Measurements from ENCODE around the gene MYO7B.
"Not testable (repeated sequence)": the region's sequence is repeated elsewhere in the genome, so short reads cannot be mapped to it uniquely, and the experiment has no call there.

MYO7B gene

DNA sequence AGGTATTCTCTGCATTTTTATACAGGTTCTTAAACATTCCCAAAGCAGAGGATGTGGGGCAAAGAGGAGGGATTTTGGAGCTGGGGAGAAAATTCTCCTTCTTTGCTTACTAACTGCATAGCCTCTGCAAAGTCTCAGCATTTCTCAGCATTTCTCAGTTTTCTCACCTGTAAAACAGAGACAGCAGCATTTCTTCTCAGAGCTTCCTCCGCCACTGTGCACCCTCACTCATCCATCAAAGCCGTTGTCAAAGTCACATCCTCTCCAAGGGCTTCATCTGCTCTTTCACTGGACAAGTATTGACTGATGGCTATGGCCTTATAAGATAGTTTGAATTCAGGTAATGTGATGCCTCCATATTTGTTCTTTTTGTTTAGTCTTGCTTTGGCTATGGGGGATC lies 17.4 kb downstream of the MYO7B start:
- no peak for DNase-seq

DNA sequence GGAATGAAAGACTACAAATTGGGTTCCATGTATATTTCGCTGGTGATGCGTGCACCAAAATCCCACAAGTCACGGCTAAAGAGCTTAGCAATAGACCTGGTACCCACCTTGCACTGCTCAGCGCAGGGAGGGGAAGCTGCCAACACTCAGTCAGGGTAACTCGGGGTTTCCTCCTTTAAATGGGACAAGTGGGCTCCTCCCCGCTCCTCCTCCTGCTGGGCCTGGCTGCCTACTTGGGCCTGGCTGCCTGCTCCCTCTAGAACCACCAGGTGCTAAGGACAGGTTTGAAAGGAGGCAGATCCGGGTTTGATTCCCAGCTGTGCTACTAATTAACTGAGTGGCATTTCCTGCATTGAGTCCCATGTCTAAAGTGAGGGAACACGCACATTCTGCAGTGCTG lies 23.4 kb downstream of the MYO7B start:
- no peak for DNase-seq

DNA sequence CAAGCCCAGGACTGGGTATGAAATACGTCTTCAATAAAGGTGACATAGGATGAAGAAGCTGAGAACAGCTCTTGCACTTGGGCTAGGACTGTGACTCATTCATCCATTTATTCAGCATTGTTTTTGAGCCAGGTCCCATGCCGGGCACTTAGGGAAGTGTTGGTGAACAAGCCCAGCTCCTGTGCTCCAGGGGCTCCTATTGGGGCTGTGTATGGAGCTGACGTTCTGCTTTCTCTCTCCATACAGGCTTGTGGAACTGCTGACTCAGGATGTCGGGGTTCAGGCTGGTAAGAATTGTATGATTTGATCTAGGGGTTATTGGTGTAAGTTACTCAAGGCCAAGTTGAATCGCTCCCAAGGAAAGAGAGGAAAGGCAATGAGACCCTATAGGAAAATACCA lies 24.0 kb downstream of the MYO7B start:
- DNase-seq, result no peak

DNA sequence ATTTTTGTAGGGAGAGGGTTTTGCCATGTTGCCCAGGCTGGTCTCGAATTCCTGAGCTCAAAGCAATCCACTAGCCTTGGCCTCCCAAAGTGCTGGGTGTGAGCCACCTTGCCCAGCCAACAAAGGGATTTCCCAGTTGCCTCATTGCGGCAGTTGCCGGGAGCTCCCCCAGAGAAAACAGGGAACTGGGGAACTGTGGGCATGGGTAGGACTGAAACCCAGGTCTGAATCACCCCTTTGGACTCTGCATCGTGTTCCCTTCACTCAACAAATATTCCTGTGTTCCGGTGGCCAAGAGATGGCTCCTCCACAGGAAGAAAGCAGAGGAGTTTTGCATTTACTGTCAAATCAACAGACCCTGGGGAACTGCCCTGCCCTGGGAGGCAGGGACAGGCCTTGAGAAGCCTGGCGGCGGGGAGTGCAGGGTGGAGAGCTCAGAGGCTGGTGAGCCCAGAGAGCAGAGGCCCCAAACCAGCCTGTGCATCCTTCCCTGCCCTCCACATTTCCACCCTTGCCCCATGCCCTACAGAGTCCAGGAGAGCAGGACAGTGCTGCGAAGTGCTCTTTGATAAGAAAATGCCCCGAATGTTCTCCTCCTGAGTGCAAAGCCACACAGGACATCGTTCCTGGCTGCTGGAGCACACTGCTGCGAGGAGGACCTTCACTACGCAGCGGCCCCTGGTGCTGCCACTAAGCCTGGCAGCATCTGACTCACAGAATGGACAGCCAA lies 24.9 kb downstream of the MYO7B start:
- no peak for DNase-seq

DNA sequence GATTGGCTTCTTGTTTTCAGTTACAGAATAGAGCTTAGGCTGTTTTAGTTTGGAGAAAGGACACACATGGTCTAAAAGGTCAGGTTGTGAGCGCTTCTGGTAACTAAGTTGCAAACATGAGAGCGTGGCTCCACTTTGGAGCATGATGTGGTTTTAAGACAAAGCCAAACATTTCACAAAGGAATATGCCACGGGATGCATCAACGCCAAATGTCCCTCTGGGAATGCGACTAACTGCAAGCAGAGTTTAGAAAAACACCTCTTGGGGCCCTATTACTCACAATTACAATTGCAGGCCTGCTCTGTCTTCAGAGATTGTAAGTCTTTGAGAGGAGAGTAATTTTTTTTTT lies 25.4 kb downstream of the MYO7B start:
- no peak for DNase-seq

DNA sequence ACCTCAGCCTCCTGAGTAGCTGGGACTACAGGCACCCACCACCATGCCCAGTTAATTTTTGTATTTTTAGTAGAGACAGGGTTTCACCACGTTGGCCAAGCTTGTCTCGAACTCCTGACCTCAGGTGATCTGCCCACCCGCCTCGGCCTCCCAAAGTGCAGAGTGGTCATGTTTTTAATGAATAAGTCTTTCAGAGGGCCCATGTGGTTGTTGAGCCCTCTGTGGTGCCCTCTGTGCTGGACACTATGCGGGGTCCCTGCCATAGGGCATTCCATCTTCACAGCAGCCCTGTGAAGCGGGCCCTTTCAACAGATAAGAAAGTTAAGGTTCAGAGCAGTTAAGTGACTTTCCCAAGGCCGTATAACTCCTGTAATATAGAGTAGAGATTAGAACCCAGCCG lies 25.9 kb downstream of the MYO7B start:
- DNase-seq, result no peak

DNA sequence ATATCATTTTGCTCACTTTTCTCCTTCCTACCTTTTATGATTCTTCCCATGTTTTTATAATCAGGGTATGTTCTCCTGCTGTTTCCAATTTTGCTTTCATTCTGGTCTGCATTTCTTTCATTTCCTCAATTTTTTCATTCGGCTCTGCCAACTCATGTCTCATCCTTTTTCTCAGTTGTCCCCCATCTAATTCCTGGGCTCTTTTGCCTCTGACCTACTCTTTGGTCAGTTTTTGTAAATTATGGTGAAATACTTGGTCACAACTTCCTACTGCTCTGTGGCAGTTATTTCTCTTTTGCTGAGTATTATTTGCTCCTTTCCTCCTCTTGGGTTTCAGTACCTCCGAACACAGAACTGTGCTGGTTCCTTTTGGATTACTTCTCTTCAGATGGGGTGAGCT lies 27.5 kb downstream of the MYO7B start:
- no peak for DNase-seq

DNA sequence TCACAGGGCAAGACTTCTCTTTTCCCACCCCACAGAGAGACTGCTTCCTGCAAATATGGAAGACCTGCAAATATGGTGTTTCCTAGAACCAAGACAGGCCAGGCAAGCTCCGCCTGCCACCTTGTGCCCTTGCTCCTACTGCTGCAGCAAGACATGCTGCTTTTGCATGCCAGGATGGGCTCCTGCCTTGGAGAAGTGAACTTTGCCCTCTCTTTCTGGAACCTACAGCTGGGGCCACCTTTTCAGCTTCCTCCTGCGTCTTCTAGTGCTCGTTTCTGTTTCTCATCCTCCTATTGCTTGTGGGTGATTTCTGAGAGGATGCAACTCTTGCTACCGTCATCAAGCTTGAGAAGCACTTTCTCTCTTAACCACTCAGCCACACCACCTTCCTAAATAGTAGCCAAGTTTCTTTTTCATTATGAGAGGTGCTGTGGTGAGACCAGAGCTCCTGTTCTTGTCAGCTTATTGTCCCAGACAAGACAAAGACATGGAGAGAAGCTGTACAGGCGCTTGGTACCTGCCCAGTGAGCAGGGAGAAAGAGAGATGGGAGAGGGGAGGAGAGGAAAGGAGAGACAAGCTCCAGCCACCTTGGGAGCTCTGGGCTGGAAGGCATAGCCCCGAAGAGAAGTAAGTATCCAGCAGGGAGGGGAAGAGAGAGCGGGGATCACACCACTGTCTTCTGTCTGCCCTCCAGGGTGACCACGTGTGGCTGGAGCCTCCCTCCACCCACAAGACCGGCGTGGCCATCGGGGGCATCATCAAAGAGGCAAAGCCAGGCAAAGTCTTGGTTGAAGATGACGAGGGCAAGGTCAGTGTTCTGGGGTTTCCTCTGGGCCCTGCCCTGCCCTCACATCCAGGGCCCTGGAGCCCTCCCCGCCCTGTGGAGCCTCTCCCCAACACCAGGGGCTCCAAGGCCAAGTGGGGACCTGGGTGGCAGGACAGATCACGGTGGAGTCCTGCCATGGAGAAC lies 28.3 kb downstream of the MYO7B start:
- no peak for DNase-seq

DNA sequence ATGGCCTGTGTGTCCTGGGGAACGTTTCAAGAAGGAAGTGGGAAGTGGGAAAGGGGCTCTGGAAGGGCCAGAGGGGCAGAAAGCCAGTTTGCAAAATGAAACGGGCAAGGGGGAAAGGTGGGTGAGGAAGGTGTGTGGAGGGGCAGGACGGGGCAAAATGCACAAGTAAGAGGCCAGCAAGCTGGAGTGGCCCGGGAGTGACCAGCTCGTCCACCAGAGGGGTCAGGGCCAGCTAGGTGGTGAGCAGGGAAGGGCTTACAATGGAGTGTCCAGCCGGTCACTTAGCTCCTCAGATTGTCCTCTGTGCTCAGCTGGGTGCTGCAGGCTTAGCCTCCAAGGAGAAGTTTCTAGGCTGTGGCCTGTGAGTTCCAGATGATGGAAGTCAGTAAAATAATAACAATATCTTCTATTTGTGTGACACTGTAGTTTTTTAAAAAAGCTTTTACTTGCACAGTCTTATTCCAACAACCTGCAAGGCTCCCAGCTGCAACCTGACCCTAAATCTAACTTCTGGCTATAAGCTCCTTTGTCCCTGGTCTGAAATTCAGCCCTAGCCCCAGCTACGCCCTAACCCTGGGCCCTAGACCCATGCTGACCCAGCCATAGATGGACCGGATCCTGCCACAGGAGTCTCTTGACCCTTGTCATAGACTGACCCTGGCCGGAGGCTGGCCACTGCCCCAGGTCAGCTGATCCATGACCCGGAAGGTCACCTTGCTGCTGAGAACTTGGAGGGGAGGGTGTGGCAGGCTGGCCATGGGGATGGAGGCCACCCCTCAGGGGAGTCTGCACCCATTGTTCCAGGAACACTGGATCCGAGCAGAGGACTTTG lies 29.2 kb downstream of the MYO7B start:
- DNase-seq, result no peak

DNA sequence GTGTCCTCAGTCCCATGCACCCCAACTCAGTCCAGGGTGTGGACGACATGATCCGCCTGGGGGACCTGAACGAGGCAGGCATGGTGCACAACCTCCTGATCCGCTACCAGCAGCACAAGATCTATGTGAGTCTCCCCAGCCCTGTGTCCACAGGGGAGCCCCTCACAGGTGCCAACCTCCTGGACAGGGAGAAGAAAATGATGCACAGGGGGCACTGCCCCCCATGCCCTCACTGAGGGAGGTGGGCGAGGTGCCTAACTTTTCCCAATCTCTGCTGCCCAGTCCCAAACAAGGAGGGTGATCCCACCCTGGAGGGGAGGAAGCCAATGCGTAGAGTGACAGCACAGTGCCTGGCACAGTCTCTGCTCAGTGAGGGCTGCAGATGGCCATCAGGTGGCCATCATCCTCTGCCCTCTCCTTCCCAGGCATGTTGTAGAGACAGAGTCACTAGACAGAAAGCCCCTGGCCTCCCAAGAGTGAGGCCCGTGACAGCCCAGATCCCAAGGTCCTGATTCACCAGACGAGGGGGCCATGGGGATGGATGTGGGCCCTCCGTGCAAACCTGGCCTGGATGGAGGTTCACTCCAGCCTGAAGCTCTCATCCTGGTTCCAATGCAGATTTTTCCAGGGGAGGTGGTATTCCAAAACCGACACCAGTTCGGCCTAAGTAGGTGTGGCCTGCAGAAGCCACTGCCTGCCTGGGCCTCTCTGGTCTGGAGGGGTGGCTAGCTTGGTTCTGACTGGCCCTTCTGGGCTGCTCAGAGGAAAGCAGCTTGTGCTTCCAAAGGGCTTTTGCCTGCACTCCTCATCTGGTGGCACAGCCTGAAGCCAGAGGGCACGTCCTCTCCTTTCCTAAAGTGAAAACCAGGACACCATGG lies 30.0 kb downstream of the MYO7B start:
- DNase-seq, result no peak

DNA sequence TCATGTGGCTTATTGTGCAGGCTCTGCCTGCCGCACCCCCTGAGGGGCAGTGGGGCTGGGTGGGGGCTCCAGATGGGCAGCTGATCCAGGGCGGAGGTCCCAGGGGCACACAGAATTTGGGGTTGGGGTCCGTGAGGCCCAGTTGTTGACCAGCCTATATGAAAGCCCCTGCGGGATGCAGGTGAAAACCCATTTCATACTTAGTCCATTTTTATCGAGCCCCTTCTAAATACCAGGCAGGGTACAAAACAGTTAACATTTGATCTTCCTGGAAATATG lies 30.6 kb downstream of the MYO7B start:
- no peak for DNase-seq

DNA sequence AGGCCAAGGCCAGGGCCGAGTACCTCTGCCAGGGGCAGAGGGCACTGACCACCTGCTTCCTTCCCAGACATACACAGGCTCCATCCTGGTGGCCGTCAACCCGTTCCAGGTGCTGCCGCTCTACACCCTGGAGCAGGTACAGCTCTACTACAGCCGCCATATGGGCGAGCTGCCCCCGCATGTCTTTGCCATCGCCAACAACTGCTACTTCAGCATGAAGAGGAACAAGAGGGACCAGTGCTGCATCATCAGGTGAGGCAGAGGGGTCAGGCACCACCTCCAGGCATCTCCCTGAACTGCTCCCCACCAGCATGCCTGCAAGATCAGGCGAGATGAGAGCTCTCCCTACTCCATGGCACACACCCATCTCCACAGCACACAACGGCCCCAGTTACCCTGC lies 31.1 kb downstream of the MYO7B start:
- DNase-seq, result no peak

DNA sequence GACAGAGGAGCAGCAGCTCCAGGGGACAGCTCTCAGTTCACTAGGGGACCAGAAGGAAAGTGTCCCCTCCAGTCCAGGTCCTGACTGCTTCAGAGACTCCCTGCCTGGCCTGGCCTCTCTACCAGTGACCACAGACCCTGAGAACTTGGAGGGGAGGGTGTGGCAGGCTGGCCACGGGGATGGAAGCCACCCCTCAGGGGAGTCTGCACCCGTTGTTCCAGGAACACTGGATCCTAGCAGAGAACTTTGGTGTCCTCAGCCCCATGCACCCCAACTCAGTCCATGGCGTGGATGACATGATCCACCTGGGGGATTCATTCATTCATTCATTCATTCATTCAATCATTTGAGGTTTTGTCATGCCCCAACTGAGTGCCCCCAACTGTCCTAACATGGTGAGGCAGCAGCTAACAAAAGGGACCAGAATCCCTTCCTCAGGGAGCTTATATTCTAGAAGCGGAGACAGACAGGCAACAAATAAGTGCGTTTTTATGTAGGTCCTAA lies 31.9 kb downstream of the MYO7B start:
- DNase-seq, result no peak

DNA sequence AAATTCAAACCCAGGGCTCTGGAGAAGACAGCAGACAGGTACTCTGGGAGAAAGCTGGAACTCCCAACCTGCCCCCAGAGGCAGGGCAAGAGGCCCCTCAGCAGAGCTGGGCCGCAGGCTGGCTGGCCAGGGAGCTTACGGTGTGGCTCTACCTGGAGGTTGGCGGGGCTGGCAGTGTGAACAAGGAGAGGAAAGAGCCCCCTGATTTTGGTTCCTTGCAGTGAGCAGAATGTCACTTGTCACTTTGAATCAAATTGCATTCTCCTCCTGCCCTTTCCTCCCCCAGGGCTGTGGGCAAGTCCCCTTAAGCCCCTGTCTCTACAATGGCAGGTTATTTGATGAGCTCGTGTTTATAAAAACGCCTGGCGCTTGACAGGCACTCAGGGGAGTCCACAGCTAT lies 32.6 kb downstream of the MYO7B start:
- DNase-seq, result no peak

DNA sequence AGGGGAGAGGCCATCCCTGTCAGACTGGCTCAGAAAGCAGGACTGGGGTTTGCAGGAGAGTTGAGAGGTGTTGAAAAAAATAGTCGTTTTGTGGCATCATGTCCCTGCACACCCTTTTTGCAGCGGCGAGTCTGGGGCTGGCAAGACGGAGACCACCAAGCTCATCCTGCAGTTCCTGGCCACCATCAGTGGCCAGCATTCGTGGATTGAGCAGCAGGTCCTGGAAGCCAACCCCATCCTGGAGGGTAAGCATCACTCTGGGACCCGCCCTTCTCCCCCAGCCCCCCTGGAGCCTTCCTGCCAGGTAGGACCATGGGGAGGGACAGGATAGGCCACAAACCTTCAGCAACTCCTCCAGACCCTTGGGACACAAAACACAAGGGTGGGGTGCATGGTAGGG lies 34.2 kb downstream of the MYO7B start:
- DNase-seq, result no peak

DNA sequence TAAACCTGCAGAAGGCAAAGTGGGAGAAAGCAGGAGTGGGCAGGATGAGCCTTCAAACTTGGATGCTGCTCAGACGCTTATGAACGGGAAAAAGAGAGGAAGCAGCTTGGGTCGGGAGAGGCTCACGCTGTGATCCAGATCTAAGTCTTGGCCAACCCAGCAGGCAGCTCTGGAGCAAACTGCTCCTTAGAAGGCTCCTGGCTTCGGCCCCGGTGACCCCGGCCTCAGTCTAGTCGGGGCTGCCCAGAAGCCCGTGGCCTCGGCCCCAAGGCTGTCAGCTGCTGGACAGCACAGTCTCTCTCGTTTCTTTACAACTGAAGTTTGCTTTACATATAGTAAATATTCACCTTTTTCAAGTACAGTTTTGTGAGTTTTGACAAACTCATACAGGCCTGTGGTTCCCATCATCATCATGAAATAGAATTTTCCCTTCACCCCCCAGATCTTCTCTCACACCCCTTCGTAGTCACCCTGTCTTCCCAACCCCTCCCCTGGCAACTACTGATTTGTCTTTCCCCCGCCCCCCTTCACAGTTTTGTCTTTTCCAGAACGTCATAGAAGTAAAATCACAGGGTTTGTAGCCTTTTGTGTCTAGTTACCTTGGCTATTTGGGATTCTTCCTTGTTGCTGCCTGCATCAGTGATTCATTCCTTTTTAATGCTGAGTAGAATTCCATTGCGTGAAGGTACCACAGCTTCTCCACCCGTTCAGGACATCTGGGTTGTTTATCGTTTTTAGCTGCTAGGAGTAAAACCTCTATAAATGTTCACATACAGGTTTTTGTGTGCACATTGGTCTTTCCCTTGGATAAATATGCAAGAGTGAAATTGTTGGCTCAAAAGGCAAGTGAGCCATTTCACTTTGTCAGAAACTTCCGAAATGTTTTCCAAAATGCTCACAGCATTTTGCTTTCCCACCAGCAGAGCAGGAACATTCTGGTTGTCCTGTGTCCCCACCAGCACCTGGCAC lies 35.1 kb downstream of the MYO7B start:
- DNase-seq, result no peak

DNA sequence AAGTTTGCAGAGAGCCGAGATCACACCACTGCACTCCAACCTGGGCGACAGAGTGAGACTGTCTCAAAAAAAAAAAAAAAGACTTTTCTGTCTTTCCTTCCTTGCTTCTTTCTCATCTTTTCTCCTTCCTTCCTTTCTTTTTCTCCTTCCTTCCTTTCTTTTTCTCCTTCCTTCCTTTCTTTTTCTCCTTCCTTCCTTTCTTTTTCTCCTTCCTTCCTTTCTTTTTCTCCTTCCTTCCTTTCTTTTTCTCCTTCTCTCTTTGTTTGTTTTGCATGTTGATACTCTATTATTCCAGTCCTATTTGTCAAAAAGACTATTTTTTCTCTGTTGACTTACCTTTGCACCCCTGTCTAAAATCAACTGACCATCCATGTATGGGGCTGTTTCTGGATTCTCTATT lies 36.9 kb downstream of the MYO7B start:
- not testable (repeated sequence) for DNase-seq

DNA sequence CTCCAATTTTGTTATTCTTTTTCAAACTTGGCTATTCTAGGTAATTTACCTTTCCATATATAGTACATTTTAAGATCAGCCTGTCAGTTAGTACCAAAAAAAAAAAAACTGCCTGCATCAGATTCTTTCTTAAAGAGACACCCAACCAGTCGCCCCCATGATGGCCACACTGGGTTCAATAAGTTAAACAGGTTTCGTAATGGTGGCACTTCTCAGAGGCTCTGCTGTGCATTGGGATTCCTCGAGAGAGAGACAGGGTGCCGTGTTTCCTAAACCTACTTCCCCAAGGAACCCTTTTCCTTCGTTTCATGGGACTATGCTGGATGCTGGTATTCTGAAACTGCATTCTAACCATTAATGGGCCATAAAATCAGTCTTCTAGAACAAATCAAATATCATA lies 37.4 kb downstream of the MYO7B start:
- DNase-seq, result no peak

DNA sequence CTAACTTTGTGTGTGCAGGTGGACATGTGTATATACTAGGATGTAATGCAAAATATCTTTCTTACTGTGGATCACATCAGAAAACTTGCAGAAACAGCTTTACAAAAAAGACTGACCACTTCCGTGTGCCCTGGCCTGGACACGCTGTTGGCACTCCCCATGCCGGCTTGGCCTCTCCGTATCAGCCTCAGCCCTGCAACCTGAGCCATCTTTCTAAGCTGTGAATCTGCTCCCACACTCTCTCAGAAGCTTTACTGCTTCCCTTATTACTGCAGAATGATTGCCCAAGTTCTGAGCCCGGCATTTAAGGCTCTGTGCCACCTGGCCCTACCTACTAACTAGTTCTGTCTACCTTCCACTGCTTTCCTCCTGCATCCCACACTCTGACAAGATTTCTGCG lies 37.8 kb downstream of the MYO7B start:
- no peak for DNase-seq

DNA sequence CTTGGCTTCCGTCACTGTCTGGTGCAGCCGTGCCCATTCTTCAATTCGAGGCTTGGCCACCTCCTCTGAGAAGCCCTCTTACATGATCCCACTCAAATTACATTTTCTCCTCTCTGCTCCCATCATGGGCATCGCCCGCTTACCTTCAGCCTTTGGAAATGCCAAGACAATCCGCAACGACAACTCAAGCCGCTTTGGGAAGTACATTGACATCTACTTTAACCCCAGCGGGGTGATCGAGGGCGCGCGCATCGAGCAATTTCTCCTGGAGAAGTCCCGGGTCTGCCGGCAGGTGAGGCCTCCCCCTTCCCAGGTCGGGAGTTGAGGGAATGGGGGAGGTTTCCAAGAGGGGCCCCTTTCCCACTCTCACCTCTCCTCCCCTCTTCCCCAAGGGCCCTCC lies 38.3 kb downstream of the MYO7B start:
- DNase-seq, result no peak

DNA sequence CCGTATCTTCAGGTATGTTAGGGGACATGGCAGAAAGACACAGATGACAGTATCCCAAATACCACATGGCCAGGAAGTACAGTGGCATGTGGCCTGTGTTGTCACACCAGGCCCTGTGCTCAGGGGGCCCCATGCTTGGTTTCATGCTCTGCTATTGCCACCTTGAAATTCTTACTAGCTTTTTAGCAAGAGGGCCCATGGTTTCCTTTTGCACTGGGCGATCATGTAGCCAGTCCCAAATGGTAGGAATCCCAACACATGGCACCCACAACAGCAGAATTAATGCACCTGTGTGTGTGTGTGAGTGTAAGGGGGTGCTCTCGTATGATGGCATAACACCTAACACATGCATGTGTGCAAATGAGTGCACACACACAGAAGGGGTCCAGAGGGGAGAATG lies 39.2 kb downstream of the MYO7B start:
- no peak for DNase-seq
